Measurements from ENCODE around the gene KLB. TPM values are rescaled to one million over a fixed set of nuclear protein-coding genes. Genes with fewer than 3 reads are reported as not detected.
A peak's percentile ranks its signal among the peaks of the same experiment; 100 is the strongest.

The KLB gene
- total and polyA plus RNA-seq, 4 donors = 0.06 to 0.80 (median 0.38) TPM

DNA sequence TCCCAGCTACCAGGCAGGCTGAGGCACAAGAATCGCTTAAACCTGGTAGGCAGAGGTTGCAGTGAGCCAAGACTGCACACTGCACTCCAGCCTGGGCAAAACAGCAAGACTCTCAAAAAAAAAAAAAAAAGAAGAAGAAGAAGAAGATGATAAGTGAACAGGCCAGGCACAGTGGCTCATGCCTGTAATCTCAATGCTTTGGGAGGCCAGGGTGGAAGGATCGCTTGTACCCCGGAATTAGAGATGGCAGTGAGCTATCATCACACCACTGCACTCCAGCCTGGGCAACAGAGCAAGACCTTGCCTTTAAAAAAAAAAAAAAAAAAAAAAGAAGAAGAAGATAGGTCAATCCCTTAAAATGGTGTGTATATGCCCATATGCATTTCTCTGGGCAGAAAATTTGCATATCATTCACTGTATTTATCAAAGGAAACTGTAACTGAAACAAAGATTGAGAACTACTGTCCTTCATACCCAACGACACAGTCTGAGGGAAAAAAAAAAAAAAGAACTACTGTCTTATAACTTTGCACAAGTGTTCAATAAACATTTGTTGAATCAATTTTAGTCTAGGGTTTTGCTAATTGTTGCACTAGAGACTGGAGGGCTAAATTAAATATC, 42.8 kb upstream of the KLB start:
- peaks cover 0 to 21% (median 4%) of the 10 kb centered on the region in 5 donors for H3K4me1 ChIP-seq (ENCODE audit: control insufficient read depth in 5 of 5, insufficient read depth in 5 of 5, low read length in 5 of 5)
- no peak overlapping the region for H3K27ac ChIP-seq (ENCODE audit: low read depth in 1 of 2, low read length in 1 of 2)
- no peak overlapping the region for H3K9ac ChIP-seq (ENCODE audit: insufficient read depth in 1 of 2, low read length in 2 of 2)
- peaks cover 0 to 2% (median 0%) of the 10 kb centered on the region in 4 donors for H3K9me3 ChIP-seq (ENCODE audit: control insufficient read depth in 4 of 4, insufficient read depth in 3 of 4, low read length in 3 of 4)
- H3K36me3 ChIP-seq (ENCODE audit: control insufficient read depth in 4 of 4, insufficient read depth in 4 of 4, low read length in 4 of 4) = peaks cover 0 to 4% (median 2%) of the 10 kb centered on the region in 4 donors
- TF ChIP-seq, protein P1, sequence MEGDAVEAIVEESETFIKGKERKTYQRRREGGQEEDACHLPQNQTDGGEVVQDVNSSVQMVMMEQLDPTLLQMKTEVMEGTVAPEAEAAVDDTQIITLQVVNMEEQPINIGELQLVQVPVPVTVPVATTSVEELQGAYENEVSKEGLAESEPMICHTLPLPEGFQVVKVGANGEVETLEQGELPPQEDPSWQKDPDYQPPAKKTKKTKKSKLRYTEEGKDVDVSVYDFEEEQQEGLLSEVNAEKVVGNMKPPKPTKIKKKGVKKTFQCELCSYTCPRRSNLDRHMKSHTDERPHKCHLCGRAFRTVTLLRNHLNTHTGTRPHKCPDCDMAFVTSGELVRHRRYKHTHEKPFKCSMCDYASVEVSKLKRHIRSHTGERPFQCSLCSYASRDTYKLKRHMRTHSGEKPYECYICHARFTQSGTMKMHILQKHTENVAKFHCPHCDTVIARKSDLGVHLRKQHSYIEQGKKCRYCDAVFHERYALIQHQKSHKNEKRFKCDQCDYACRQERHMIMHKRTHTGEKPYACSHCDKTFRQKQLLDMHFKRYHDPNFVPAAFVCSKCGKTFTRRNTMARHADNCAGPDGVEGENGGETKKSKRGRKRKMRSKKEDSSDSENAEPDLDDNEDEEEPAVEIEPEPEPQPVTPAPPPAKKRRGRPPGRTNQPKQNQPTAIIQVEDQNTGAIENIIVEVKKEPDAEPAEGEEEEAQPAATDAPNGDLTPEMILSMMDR (IDR thresholded peaks at IDR 0.05; ENCODE audit: control extremely low read depth, extremely low read depth) = no peak
- H3K27me3 ChIP-seq (ENCODE audit: control insufficient read depth in 3 of 3, insufficient read depth in 3 of 3, low read length in 2 of 3) = no peaks in the 10 kb centered on the region
- 80 to 88% methylated on average over 4 of the region's 4 CpGs for WGBS, 2 donors
- no peak overlapping the region for H3K4me3 ChIP-seq
- no peak for ATAC-seq (ENCODE audit: insufficient read depth, low FRiP score)
- no peak for DNase-seq

DNA sequence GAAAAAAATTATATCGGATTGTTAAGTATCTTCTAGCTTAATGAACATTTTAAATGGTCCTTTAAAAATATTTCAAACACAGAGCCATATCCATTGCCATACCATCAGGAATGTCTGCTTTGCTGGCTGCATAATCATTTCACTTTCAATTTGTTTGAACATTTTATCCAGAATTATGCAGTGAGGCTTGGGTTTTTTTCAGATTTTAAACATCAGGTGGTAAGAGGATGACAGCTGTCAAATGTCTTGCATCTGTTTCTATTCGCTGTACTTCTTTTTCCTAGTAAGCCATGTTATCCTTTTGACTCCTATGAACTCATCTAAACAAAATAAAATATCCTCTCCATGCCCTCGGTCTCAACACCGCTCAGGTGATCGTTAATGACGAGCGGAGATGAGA, 41.4 kb upstream of the KLB start:
- Histone ChIP-seq H3K27ac (ENCODE audit: low read depth in 1 of 2, low read length in 1 of 2) (peak overlapping the region in 1 of 2 donors; percentile 88), H3K9me3 (ENCODE audit: control insufficient read depth in 4 of 4, insufficient read depth in 3 of 4, low read length in 3 of 4) (peaks cover 0 to 2% (median 0%) of the 10 kb centered on the region in 4 donors), H3K4me3 (peak overlapping the region; percentile 94), H3K9ac (ENCODE audit: insufficient read depth in 1 of 2, low read length in 2 of 2) (peak overlapping the region; percentile 85 to 91), H3K4me1 (ENCODE audit: control insufficient read depth in 5 of 5, insufficient read depth in 5 of 5, low read length in 5 of 5) (peaks cover 0 to 21% (median 4%) of the 10 kb centered on the region in 5 donors), H3K36me3 (ENCODE audit: control insufficient read depth in 4 of 4, insufficient read depth in 4 of 4, low read length in 4 of 4) (peaks cover 0 to 4% (median 2%) of the 10 kb centered on the region in 4 donors), H3K27me3 (ENCODE audit: control insufficient read depth in 3 of 3, insufficient read depth in 3 of 3, low read length in 2 of 3) (no peaks in the 10 kb centered on the region)
- TF ChIP-seq, protein P1 (IDR thresholded peaks at IDR 0.05; ENCODE audit: control extremely low read depth, extremely low read depth) = no peak
- DNase-seq (no peak), ATAC-seq (ENCODE audit: insufficient read depth, low FRiP score) (no peak)
- 6 to 9% methylated on average over 7 of the region's 7 CpGs for WGBS, 2 donors

DNA sequence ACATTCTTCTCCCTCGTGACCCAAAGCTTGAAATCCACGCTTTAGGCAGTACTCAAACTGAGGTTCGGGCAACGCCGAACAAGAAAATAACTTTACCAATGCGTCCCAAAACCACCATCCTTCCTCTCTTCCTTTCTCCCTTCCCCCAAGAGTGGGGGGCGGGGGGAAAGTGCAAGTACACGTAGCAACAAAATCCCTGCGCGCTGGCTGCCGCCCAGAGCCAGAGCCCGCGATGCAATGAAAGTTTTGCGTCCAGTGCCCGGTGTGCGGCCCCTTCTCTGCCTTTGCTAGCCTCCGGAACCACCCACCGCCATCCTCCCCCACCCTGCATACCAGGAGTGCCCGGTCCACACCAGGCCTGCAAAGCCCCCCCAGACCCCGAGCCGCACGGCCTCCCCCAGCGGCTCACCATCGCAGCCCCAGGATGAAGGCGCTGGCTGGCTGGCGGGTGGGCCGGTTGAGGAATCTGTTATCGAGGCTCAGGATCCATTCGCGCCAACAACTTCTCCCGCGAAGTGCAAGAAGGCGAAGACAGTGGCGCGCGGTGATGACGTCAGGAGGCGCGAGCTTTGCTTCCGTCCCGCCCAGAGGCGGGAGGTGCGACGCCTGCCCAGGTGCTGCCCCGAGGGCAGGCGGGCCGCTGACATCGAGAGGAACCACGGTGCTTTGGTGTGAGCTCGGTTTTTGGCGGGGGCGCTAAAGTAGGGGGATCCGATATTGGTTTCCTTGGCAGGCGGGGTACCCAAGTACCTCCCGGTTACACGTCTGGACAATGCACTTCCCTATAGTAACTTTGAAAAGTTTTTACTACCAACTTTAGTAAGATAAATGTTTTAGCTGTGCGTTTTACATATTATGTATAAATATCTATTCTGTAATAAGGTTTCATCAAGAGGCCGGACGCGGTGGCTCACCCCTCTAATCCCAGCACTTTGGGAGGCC, 40.6 kb upstream of the KLB start, which contains the start of gene RFC1:
TSS of gene RFC1 (minus strand) at position 533 of the 942 bp plus-strand sequence. CDS start at position 412, 121 bp downstream.
- Histone ChIP-seq H3K9me3 (ENCODE audit: control insufficient read depth in 4 of 4, insufficient read depth in 3 of 4, low read length in 3 of 4) (peaks cover 0 to 2% (median 0%) of the 10 kb centered on the region in 4 donors), H3K36me3 (ENCODE audit: control insufficient read depth in 4 of 4, insufficient read depth in 4 of 4, low read length in 4 of 4) (peaks cover 0 to 4% (median 2%) of the 10 kb centered on the region in 4 donors), H3K4me1 (ENCODE audit: control insufficient read depth in 5 of 5, insufficient read depth in 5 of 5, low read length in 5 of 5) (peaks cover 0 to 21% (median 4%) of the 10 kb centered on the region in 5 donors), H3K9ac (ENCODE audit: insufficient read depth in 1 of 2, low read length in 2 of 2) (peak within 1 kb of the TSS; percentile 85 to 91), H3K4me3 (peak within 1 kb of the TSS; percentile 94), H3K27ac (ENCODE audit: low read depth in 1 of 2, low read length in 1 of 2) (peak within 1 kb of the TSS; percentile 58 to 88), H3K27me3 (ENCODE audit: control insufficient read depth in 3 of 3, insufficient read depth in 3 of 3, low read length in 2 of 3) (no peaks in the 10 kb centered on the region)
- ATAC-seq (ENCODE audit: insufficient read depth, low FRiP score) (peak; percentile 90), DNase-seq (peak; percentile 93 to 97 (median 95))
- WGBS, 2 donors = 3 to 4% methylated on average over 60 of the region's 60 CpGs
- TF ChIP-seq, protein P1 (IDR thresholded peaks at IDR 0.05; ENCODE audit: control extremely low read depth, extremely low read depth) = no peak

All from lung (tissue), 12 donors.